Neural cell (in vitro differentiated cells): Measurements from ENCODE around the gene SRP54.

Source experiments
- CTCF ChIP-seq: fragments of 450-650 bp; IDR thresholded peaks from 2 replicates; pipeline ENCODE4 v1.5.1; 2014; ENCODE audit warnings: antibody characterized with exemption, mild to moderate bottlenecking, moderate library complexity; ENCODE audit not compliant: poor library complexity, severe bottlenecking
- EP300 ChIP-seq: fragments of 450-650 bp; conservative IDR thresholded peaks from 2 replicates; pipeline ENCODE4 v1.6.1; 2014; ENCODE audit warnings: antibody characterized with exemption, mild to moderate bottlenecking, moderate library complexity; ENCODE audit not compliant: poor library complexity, severe bottlenecking
- EZH2 ChIP-seq: fragments of 200-600, 300-800 bp; shearing (Covaris generic), sonication (generic); IDR thresholded peaks from 2 replicates; pipeline ENCODE4 v1.6.1; 2014; ENCODE audit warnings: antibody characterized with exemption, low read length, borderline replicate concordance, mild to moderate bottlenecking; ENCODE audit not compliant: insufficient read depth, poor library complexity, severe bottlenecking
- POLR2AphosphoS5 ChIP-seq: IDR thresholded peaks from 2 replicates; pipeline ENCODE4 v1.6.1; 2012
- RAD21 ChIP-seq: fragments of 450-650 bp; conservative IDR thresholded peaks from 2 replicates; pipeline ENCODE4 v1.6.1; 2014; ENCODE audit warnings: antibody characterized with exemption, mild to moderate bottlenecking, moderate library complexity
- SMC3 ChIP-seq: fragments of 450-650 bp; conservative IDR thresholded peaks from 2 replicates; pipeline ENCODE4 v1.6.1; 2014; ENCODE audit warnings: antibody characterized with exemption, mild to moderate bottlenecking, moderate library complexity; ENCODE audit not compliant: poor library complexity
- TAF1 ChIP-seq: IDR thresholded peaks from 2 replicates; pipeline ENCODE4 v1.6.1; 2012; ENCODE audit warnings: low read depth
- TF ChIP-seq, protein P1 (sequence below): IDR thresholded peaks from 2 replicates; pipeline ENCODE4 v1.6.1; 2012; ENCODE audit warnings: borderline replicate concordance

GRCh38 chr14:34965912-34966311 lies 16.9 kb upstream of the SRP54 start:
- no peak for TF ChIP-seq CTCF
- no peak for TF ChIP-seq EP300
- TF ChIP-seq POLR2AphosphoS5: no peak
- no peak for TF ChIP-seq SMC3
- TF ChIP-seq RAD21: no peak
- no peak for TF ChIP-seq EZH2
- no peak for TF ChIP-seq TAF1
- TF ChIP-seq, protein P1, sequence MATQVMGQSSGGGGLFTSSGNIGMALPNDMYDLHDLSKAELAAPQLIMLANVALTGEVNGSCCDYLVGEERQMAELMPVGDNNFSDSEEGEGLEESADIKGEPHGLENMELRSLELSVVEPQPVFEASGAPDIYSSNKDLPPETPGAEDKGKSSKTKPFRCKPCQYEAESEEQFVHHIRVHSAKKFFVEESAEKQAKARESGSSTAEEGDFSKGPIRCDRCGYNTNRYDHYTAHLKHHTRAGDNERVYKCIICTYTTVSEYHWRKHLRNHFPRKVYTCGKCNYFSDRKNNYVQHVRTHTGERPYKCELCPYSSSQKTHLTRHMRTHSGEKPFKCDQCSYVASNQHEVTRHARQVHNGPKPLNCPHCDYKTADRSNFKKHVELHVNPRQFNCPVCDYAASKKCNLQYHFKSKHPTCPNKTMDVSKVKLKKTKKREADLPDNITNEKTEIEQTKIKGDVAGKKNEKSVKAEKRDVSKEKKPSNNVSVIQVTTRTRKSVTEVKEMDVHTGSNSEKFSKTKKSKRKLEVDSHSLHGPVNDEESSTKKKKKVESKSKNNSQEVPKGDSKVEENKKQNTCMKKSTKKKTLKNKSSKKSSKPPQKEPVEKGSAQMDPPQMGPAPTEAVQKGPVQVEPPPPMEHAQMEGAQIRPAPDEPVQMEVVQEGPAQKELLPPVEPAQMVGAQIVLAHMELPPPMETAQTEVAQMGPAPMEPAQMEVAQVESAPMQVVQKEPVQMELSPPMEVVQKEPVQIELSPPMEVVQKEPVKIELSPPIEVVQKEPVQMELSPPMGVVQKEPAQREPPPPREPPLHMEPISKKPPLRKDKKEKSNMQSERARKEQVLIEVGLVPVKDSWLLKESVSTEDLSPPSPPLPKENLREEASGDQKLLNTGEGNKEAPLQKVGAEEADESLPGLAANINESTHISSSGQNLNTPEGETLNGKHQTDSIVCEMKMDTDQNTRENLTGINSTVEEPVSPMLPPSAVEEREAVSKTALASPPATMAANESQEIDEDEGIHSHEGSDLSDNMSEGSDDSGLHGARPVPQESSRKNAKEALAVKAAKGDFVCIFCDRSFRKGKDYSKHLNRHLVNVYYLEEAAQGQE: no peak
